SK-N-SH (cell line): Measurements from ENCODE around the gene SNAI3. TPM values are rescaled to one million over a fixed set of nuclear protein-coding genes. Genes with fewer than 3 reads are reported as not detected.
A peak's percentile ranks its signal among the peaks of the same experiment; 100 is the strongest.

Experiments used
- CTCF ChIA-PET: fragments of 300-600, 350-600 bp; formaldehyde crosslinking; extraction: SDS; loops from one replicate; lab custom pipeline; 2021; lab: Yijun Ruan, JAX
- POLR2A ChIA-PET: fragments of 350-600 bp; sonication (Branson Sonifier 250); formaldehyde crosslinking; extraction: SDS; loops from one replicate; lab custom pipeline; 2020; ENCODE audit warnings: antibody characterized with exemption, inconsistent platforms; lab: Yijun Ruan, JAX
- DNase-seq: peaks from one replicate; pipeline ENCODE4 v3.0.0; 2012
- H2AFZ ChIP-seq: fragments of 200-600 bp; sonication (generic); 2 replicates; pipeline ENCODE4 v1.8.1; 2016; ENCODE audit warnings: antibody characterized with exemption, mild to moderate bottlenecking, low read depth
- H3F3A ChIP-seq: fragments of 200-600 bp; sonication (generic); replicated peaks from 2 replicates; pipeline ENCODE3; 2016; ENCODE audit warnings: antibody characterized with exemption, mild to moderate bottlenecking; ENCODE audit not compliant: insufficient read depth
- H3K27ac ChIP-seq, 2 experiments: fragments of 200-500 bp in 1 of 2; fragments of 200-600 bp in 1 of 2; sonication (Bioruptor generic) in 1 of 2; sonication (generic), shearing (Covaris generic) in 1 of 2; 2 replicates each; pipeline versions ENCODE4 v1.5.1 to v1.6.1; 2014 to 2016; ENCODE audit warnings: low read depth in 2 of 2, inconsistent platforms in 1 of 2, low read length in 1 of 2, mild to moderate bottlenecking in 1 of 2, mixed read lengths in 1 of 2
- H3K27me3 ChIP-seq: fragments of 200-600 bp; sonication (generic), shearing (Covaris generic); 2 replicates; pipeline ENCODE4 v1.6.1; 2016; ENCODE audit warnings: mixed run types; ENCODE audit not compliant: insufficient read depth
- H3K36me3 ChIP-seq, 2 experiments: fragments of 200-500 bp in 1 of 2; fragments of 200-600 bp in 1 of 2; sonication (Bioruptor generic) in 1 of 2; sonication (generic) in 1 of 2; replicated peaks in 1 of 2; 2 replicates each; pipeline versions ENCODE3 to v1.5.1; 2014 to 2016; ENCODE audit warnings: low read length in 1 of 2, mild to moderate bottlenecking in 1 of 2; ENCODE audit not compliant: insufficient read depth in 2 of 2, control insufficient read depth in 1 of 2
- H3K4me1 ChIP-seq, 2 experiments: fragments of 200-500 bp in 1 of 2; fragments of 200-600 bp in 1 of 2; sonication (Bioruptor generic) in 1 of 2; sonication (generic), shearing (Covaris generic) in 1 of 2; 2 replicates each; pipeline versions ENCODE4 v1.5.1 to v1.6.1; 2014 to 2016; ENCODE audit warnings: low read depth in 1 of 2, low read length in 1 of 2, mixed run types in 1 of 2; ENCODE audit not compliant: insufficient read depth in 2 of 2, control insufficient read depth in 1 of 2
- H3K4me2 ChIP-seq: fragments of 200-600 bp; sonication (generic), shearing (Covaris generic); 2 replicates; pipeline ENCODE4 v1.6.1; 2017; ENCODE audit warnings: mixed run types
- H3K4me3 ChIP-seq, 2 experiments: fragments of 200-500 bp in 1 of 2; fragments of 200-600 bp in 1 of 2; sonication (Bioruptor generic) in 1 of 2; sonication (generic), shearing (Covaris generic) in 1 of 2; 2 replicates each; pipeline versions ENCODE4 v1.5.1 to v1.8.1; 2014 to 2016; ENCODE audit warnings: low read depth in 2 of 2, inconsistent platforms in 1 of 2, low read length in 1 of 2, mild to moderate bottlenecking in 1 of 2, mixed read lengths in 1 of 2, moderate library complexity in 1 of 2
- H3K79me2 ChIP-seq: fragments of 200-600 bp; sonication (generic); 2 replicates; pipeline ENCODE4 v1.8.1; 2017; ENCODE audit warnings: mild to moderate bottlenecking; ENCODE audit not compliant: insufficient read depth
- H3K9ac ChIP-seq: fragments of 200-600 bp; sonication (generic); 2 replicates; pipeline ENCODE4 v1.6.1; 2017; ENCODE audit warnings: mixed run types
- H3K9me2 ChIP-seq: fragments of 200-600 bp; sonication (generic); 2 replicates; pipeline ENCODE4 v1.6.1; 2017; ENCODE audit warnings: mixed run types
- H3K9me3 ChIP-seq: fragments of 200-600 bp; sonication (generic); 2 replicates; pipeline ENCODE4 v1.6.1; 2017; ENCODE audit warnings: mixed run types, mild to moderate bottlenecking, moderate library complexity
- H4K20me1 ChIP-seq: fragments of 200-600 bp; sonication (generic); 2 replicates; pipeline ENCODE4 v1.6.1; 2017; ENCODE audit warnings: mild to moderate bottlenecking, mixed run types; ENCODE audit not compliant: insufficient read depth
- FOSL2 ChIP-seq: IDR thresholded peaks from 2 replicates; pipeline ENCODE4 v1.4.0; 2012; ENCODE audit warnings: low read depth, mild to moderate bottlenecking, moderate library complexity, borderline replicate concordance
- GABPA ChIP-seq: IDR thresholded peaks from 2 replicates; pipeline ENCODE4 v1.4.0; 2012; ENCODE audit warnings: low read depth, mild to moderate bottlenecking
- GATA2 ChIP-seq: sonication (generic); formaldehyde crosslinking; IDR thresholded peaks from 2 replicates; pipeline ENCODE4 v1.5.0; 2020; ENCODE audit warnings: mild to moderate bottlenecking, missing genetic modification reagents
- JUND ChIP-seq: IDR thresholded peaks from 2 replicates; pipeline ENCODE4 v1.4.0; 2012
- MEF2A ChIP-seq: IDR thresholded peaks from 2 replicates; pipeline ENCODE4 v1.4.0; 2012; ENCODE audit warnings: low read depth, borderline replicate concordance
- MXI1 ChIP-seq: IDR thresholded peaks from 2 replicates; pipeline ENCODE4 v1.6.1; 2012; ENCODE audit warnings: mild to moderate bottlenecking, low read depth, low read length, improper control_type of control experiment
- NFIC ChIP-seq: IDR thresholded peaks from 2 replicates; pipeline ENCODE4 v1.4.0; 2012; ENCODE audit warnings: borderline replicate concordance
- NRF1 ChIP-seq: IDR thresholded peaks from 2 replicates; pipeline ENCODE4 v1.6.1; 2012; ENCODE audit warnings: low read depth, mild to moderate bottlenecking, low read length
- POLR2AphosphoS5 ChIP-seq: IDR thresholded peaks from 2 replicates; pipeline ENCODE4 v1.6.1; 2012; ENCODE audit warnings: low read depth, low read length
- RAD21 ChIP-seq: IDR thresholded peaks from 2 replicates; pipeline ENCODE4 v1.6.1; 2012; ENCODE audit warnings: mild to moderate bottlenecking, low read length
- RCOR1 ChIP-seq: fragments of 150-350 bp; IDR thresholded peaks from 2 replicates; pipeline ENCODE4 v1.6.1; 2017; ENCODE audit warnings: antibody characterized with exemption, low read length
- TEAD4 ChIP-seq: IDR thresholded peaks from 2 replicates; pipeline ENCODE4 v1.4.0; 2012; ENCODE audit warnings: mild to moderate bottlenecking, borderline replicate concordance; ENCODE audit not compliant: insufficient read depth
- WGBS: methylation state at CpG from one replicate; pipeline ENCODE4 v1.1.6; 2017; ENCODE audit warnings: low lambda C conversion rate; 5-methylcytosine and 5-hydroxymethylcytosine counted together
- polyA plus RNA-seq, 3 experiments: library from polyadenylated mRNA; depleted of rRNA; stranded (reverse); fragments of >200 nt; gene quantifications; 2 replicates each; pipeline ENCODE4 v1.2.3, GENCODE V29; 2012
- TF ChIP-seq, protein P1 (sequence below): fragments of 200-600 bp; sonication (generic); IDR thresholded peaks from 2 replicates; pipeline ENCODE4 v1.6.1; 2017; ENCODE audit warnings: antibody characterized with exemption, mild to moderate bottlenecking, moderate library complexity
- TF ChIP-seq, protein P2 (sequence below): IDR thresholded peaks from 2 replicates; pipeline ENCODE4 v1.4.0; 2012; ENCODE audit warnings: low read depth, borderline replicate concordance
- TF ChIP-seq, protein P3 (sequence below): fragments of 150-350 bp; IDR thresholded peaks from 2 replicates; pipeline ENCODE4 v1.6.1; 2017; ENCODE audit warnings: antibody characterized with exemption, low read length, low read depth, borderline replicate concordance

The SNAI3 gene
- polyA plus RNA-seq, 1 of the 3 experiments (the other 2 are of a cell fraction), result 0.03 TPM

DNA sequence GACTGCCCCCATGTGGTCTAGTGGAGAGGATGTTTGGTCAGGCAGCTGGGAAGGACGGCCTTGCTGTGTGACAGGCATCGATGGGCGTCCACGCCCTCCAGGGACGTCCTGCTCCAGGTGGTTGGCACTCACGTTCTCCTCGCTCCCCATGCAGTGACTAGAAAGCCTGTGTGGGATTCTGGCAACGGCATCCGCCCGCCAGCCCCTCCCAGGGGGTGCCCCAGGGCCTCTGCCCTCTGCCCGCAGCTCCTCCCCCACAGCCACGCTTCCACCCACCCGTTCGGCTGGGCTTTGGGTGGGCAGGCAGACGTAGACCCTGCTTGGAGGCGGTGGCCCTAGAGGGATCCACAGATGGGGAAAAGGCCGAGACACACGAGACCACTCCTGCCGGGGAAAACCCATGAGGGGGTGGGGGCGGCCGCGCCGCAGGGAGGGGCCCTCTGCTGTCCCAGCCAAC is 52.6 kb downstream of the SNAI3 start:
- POLR2A ChIA-PET, result no interaction called here
- H3K9ac ChIP-seq, result no peak overlapping the region
- H3K9me3 ChIP-seq, result no peaks in the 10 kb centered on the region
- no peaks in the 10 kb centered on the region for H3K9me2 ChIP-seq
- 92% methylated on average over 17 of the region's 23 CpGs for WGBS
- no peaks in the 10 kb centered on the region for H3K4me1 ChIP-seq
- TF ChIP-seq, protein P1, sequence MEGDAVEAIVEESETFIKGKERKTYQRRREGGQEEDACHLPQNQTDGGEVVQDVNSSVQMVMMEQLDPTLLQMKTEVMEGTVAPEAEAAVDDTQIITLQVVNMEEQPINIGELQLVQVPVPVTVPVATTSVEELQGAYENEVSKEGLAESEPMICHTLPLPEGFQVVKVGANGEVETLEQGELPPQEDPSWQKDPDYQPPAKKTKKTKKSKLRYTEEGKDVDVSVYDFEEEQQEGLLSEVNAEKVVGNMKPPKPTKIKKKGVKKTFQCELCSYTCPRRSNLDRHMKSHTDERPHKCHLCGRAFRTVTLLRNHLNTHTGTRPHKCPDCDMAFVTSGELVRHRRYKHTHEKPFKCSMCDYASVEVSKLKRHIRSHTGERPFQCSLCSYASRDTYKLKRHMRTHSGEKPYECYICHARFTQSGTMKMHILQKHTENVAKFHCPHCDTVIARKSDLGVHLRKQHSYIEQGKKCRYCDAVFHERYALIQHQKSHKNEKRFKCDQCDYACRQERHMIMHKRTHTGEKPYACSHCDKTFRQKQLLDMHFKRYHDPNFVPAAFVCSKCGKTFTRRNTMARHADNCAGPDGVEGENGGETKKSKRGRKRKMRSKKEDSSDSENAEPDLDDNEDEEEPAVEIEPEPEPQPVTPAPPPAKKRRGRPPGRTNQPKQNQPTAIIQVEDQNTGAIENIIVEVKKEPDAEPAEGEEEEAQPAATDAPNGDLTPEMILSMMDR, result peak; percentile 16; the same call in 1 of the 2 replicates
- no peak for TF ChIP-seq MEF2A
- H4K20me1 ChIP-seq, result no peaks in the 10 kb centered on the region
- CTCF ChIA-PET, result interaction anchor here (0.5 to 1.8 kb wide), 2 partner anchors 8 to 141 kb away, joined by 3 to 4 read pairs; no protein-coding TSS in a partner anchor
- H3F3A ChIP-seq, result peaks cover 3% of the 10 kb centered on the region
- H2AFZ ChIP-seq, result no peak overlapping the region
- H3K36me3 ChIP-seq, result peaks cover 4 to 40% of the 10 kb centered on the region in 2 experiments
- no peak overlapping the region for H3K4me3 ChIP-seq
- no peak overlapping the region for H3K27ac ChIP-seq
- peaks cover under 1% of the 10 kb centered on the region; the same call in 1 of the 2 replicates for H3K27me3 ChIP-seq
- no peaks in the 10 kb centered on the region for H3K79me2 ChIP-seq
- peak; percentile 60 for DNase-seq
- H3K4me2 ChIP-seq, result no peak overlapping the region

DNA sequence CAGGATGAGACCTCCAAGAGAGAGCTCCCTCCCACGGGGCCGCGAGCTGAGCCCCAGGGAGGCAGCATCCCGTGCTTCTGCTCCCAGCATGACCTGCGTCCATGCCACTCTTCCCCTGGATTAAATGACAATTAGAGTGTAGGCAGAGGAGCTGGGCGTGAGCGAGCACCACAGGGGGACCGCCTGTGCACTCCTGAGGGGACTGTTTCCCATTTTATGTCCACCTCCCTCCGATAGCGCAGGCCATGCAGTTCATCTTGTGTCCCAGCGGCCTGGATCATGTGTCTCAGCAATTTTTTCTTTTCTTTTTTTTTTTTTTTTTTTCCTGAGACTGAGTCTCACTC is 53.7 kb downstream of the SNAI3 start:
- WGBS, result 93% methylated on average over 10 of the region's 11 CpGs
- H3K9me3 ChIP-seq, result no peaks in the 10 kb centered on the region
- POLR2A ChIA-PET, result no interaction called here
- no peak overlapping the region for H2AFZ ChIP-seq
- H3K36me3 ChIP-seq, result peaks cover 4 to 47% of the 10 kb centered on the region in 2 experiments
- no peak for TF ChIP-seq TEAD4
- TF ChIP-seq GATA2 (CRISPR knock-in tag), result no peak
- TF ChIP-seq, protein P2, sequence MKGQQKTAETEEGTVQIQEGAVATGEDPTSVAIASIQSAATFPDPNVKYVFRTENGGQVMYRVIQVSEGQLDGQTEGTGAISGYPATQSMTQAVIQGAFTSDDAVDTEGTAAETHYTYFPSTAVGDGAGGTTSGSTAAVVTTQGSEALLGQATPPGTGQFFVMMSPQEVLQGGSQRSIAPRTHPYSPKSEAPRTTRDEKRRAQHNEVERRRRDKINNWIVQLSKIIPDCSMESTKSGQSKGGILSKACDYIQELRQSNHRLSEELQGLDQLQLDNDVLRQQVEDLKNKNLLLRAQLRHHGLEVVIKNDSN, result no peak
- TF ChIP-seq RCOR1, result no peak
- TF ChIP-seq, protein P1, result no peak
- no peak for TF ChIP-seq FOSL2
- TF ChIP-seq GABPA, result no peak
- TF ChIP-seq JUND, result no peak
- TF ChIP-seq NRF1, result no peak
- no peak for TF ChIP-seq POLR2AphosphoS5
- no peak for TF ChIP-seq MXI1
- TF ChIP-seq RAD21, result no peak
- TF ChIP-seq NFIC, result no peak
- TF ChIP-seq, protein P3, sequence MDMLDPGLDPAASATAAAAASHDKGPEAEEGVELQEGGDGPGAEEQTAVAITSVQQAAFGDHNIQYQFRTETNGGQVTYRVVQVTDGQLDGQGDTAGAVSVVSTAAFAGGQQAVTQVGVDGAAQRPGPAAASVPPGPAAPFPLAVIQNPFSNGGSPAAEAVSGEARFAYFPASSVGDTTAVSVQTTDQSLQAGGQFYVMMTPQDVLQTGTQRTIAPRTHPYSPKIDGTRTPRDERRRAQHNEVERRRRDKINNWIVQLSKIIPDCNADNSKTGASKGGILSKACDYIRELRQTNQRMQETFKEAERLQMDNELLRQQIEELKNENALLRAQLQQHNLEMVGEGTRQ, result no peak
- no peaks in the 10 kb centered on the region for H3K79me2 ChIP-seq
- no peak overlapping the region for H3K9ac ChIP-seq
- no peaks in the 10 kb centered on the region for H3K9me2 ChIP-seq
- peaks cover 3% of the 10 kb centered on the region for H3F3A ChIP-seq
- no peak for DNase-seq
- H3K4me1 ChIP-seq, result no peaks in the 10 kb centered on the region
- no peak overlapping the region for H3K27ac ChIP-seq
- H3K4me2 ChIP-seq, result no peak overlapping the region
- CTCF ChIA-PET, result interaction anchor here (1.0 to 1.8 kb wide), 2 partner anchors 9 to 20 kb away, joined by 3 to 4 read pairs; no protein-coding TSS in a partner anchor
- H4K20me1 ChIP-seq, result no peaks in the 10 kb centered on the region
- no peak overlapping the region for H3K4me3 ChIP-seq
- no peaks in the 10 kb centered on the region for H3K27me3 ChIP-seq
